PFSK-1 (cell line): ENCODE results near the gene CHST3.

Source experiments
- FOXP2 ChIP-seq: optimal IDR thresholded peaks from 2 replicates; pipeline ENCODE3; 2011; ENCODE audit warnings: borderline replicate concordance, control low read depth, inconsistent platforms; ENCODE audit not compliant: insufficient read depth; ENCODE audit errors: extremely low read length, extremely low read depth
- POLR2AphosphoS5 ChIP-seq: IDR thresholded peaks from 2 replicates; pipeline ENCODE4 v1.6.1; 2012; ENCODE audit warnings: low read depth, mild to moderate bottlenecking, control low read depth, low read length, moderate library complexity
- REST ChIP-seq, 2 experiments: IDR thresholded peaks; 2 replicates each; pipeline versions ENCODE4 v1.6.1 to v1.8.0; 2011 to 2012; ENCODE audit warnings: low read depth in 2 of 2, low read length in 2 of 2, control low read depth in 1 of 2, inconsistent platforms in 1 of 2, mild to moderate bottlenecking in 1 of 2, moderate library complexity in 1 of 2; ENCODE audit not compliant: insufficient read depth in 1 of 2
- SIN3A ChIP-seq: IDR thresholded peaks from 2 replicates; pipeline ENCODE4 v1.6.1; 2012; ENCODE audit warnings: mild to moderate bottlenecking, low read length, moderate library complexity, borderline replicate concordance; ENCODE audit not compliant: insufficient read depth
- TAF1 ChIP-seq: IDR thresholded peaks from 2 replicates; pipeline ENCODE4 v1.6.1; 2012; ENCODE audit warnings: low read length, control low read depth, borderline replicate concordance; ENCODE audit not compliant: insufficient read depth

The CHST3 gene

GRCh38 chr10:72024596-72024995 lies 60.4 kb downstream of the CHST3 start:
- TF ChIP-seq REST (IDR thresholded peaks at IDR 0.05; ENCODE audit: insufficient read depth in 1 of 2, low read depth in 2 of 2, low read length in 2 of 2) (no peak), FOXP2 (no peak), POLR2AphosphoS5 (no peak), SIN3A (no peak), TAF1 (no peak)

- TF ChIP-seq TAF1 (no peak), FOXP2 (no peak)
Observed at GRCh38 chr10:72025400-72025799, 61.2 kb downstream of the CHST3 start.

- no peak for TF ChIP-seq REST (IDR thresholded peaks at IDR 0.05; ENCODE audit: insufficient read depth in 1 of 2, low read depth in 2 of 2, low read length in 2 of 2)
- TF ChIP-seq FOXP2: no peak
- TF ChIP-seq TAF1: no peak
- no peak for TF ChIP-seq POLR2AphosphoS5
- no peak for TF ChIP-seq SIN3A
Observed at GRCh38 chr10:72025832-72026231, 61.6 kb downstream of the CHST3 start.

GRCh38 chr10:72026278-72027111 lies 62.3 kb downstream of the CHST3 start:
- no peak for TF ChIP-seq TAF1
- TF ChIP-seq POLR2AphosphoS5: no peak
- TF ChIP-seq SIN3A: no peak
- TF ChIP-seq FOXP2: no peak

GRCh38 chr10:72027498-72027897 lies 63.3 kb downstream of the CHST3 start:
- TF ChIP-seq REST (IDR thresholded peaks at IDR 0.05; ENCODE audit: insufficient read depth in 1 of 2, low read depth in 2 of 2, low read length in 2 of 2) (no peak), POLR2AphosphoS5 (no peak), FOXP2 (no peak), TAF1 (no peak), SIN3A (no peak)

GRCh38 chr10:72029414-72029813 lies 65.2 kb downstream of the CHST3 start:
- TF ChIP-seq REST (IDR thresholded peaks at IDR 0.05; ENCODE audit: insufficient read depth in 1 of 2, low read depth in 2 of 2, low read length in 2 of 2): no peak
- no peak for TF ChIP-seq POLR2AphosphoS5
